Spleen (tissue), 11 donors: ENCODE data around the gene DDB1. TPM values are rescaled to one million over a fixed set of nuclear protein-coding genes. Genes with fewer than 3 reads are reported as not detected.
"Not testable (repeated sequence)": the region's sequence is repeated elsewhere in the genome, so short reads cannot be mapped to it uniquely, and the experiment has no call there.

Source experiments
- DNase-seq: peaks from one replicate; pipeline ENCODE4 v3.0.0-alpha.2; 2020
- H3K27ac ChIP-seq, 8 donors: fragments of 200-600 bp; sonication (generic) in 7 of 8; 1 replicate in 4 of 8; 2 replicates in 4 of 8; pipeline versions ENCODE4 v1.5.0 to v1.8.0; 2016 to 2021; ENCODE audit warnings: inconsistent platforms in 4 of 8, mild to moderate bottlenecking in 4 of 8, moderate library complexity in 1 of 8
- H3K27me3 ChIP-seq, 7 donors: fragments of 200-600 bp; sonication (generic) in 6 of 7; replicated peaks in 1 of 7; 1 replicate in 4 of 7; 2 replicates in 3 of 7; pipeline versions ENCODE4 v1.5.0 to v1.8.0; 2016 to 2021; ENCODE audit warnings: inconsistent platforms in 3 of 7, mild to moderate bottlenecking in 1 of 7
- H3K36me3 ChIP-seq, 6 donors: fragments of 200-600 bp; sonication (generic) in 5 of 6; 1 replicate in 4 of 6; 2 replicates in 2 of 6; pipeline versions ENCODE4 v1.5.0 to v1.8.0; 2016 to 2021; ENCODE audit warnings: inconsistent platforms in 2 of 6
- H3K4me1 ChIP-seq, 6 donors: fragments of 200-600 bp; sonication (generic) in 5 of 6; 1 replicate in 3 of 6; 2 replicates in 3 of 6; pipeline versions ENCODE4 v1.5.0 to v1.8.0; 2016 to 2021; ENCODE audit warnings: inconsistent platforms in 3 of 6
- H3K4me3 ChIP-seq, 8 donors: fragments of 200-600 bp; sonication (generic) in 7 of 8; 1 replicate in 4 of 8; 2 replicates in 4 of 8; pipeline versions ENCODE4 v1.5.0 to v1.8.0; 2016 to 2021; ENCODE audit warnings: inconsistent platforms in 4 of 8, mild to moderate bottlenecking in 4 of 8, moderate library complexity in 2 of 8
- H3K9me3 ChIP-seq, 8 donors: fragments of 200-600 bp; sonication (generic) in 7 of 8; 1 replicate in 4 of 8; 2 replicates in 4 of 8; pipeline versions ENCODE4 v1.5.0 to v1.8.0; 2016 to 2021; ENCODE audit warnings: inconsistent platforms in 4 of 8
- CTCF ChIP-seq, 11 experiments: fragments of 200-600 bp in 7 of 11; fragments of 450-650 bp in 4 of 11; sonication (generic) in 4 of 11; IDR thresholded peaks in 8 of 11; conservative IDR thresholded peaks in 3 of 11; 1 replicate in 7 of 11; 2 replicates in 4 of 11; pipeline versions ENCODE4 v1.4.0 to v1.8.0; 2016 to 2021; ENCODE audit warnings: antibody characterized with exemption in 11 of 11, inconsistent platforms in 4 of 11, mild to moderate bottlenecking in 1 of 11
- POLR2A ChIP-seq, 3 donors: fragments of 450-650 bp; IDR thresholded peaks; one replicate each; pipeline ENCODE4 v1.5.1; 2017; ENCODE audit warnings: antibody characterized with exemption in 3 of 3, mild to moderate bottlenecking in 1 of 3
- POLR2AphosphoS5 ChIP-seq, 3 donors: sonication (generic); formaldehyde crosslinking; IDR thresholded peaks; one replicate each; pipeline ENCODE4 v1.5.1; 2017; ENCODE audit warnings: antibody characterized with exemption in 3 of 3
- WGBS, 5 donors: extraction: QIAGEN DNeasy Blood & Tissue Kit in 3 of 5; methylation state at CpG; one replicate each; pipeline versions ENCODE4 v1.1.5 to v1.1.7; 2013 to 2018; 5-methylcytosine and 5-hydroxymethylcytosine counted together
- intact Hi-C: fragments of 100-400 bp; cut with DNase I; formaldehyde crosslinking; loops from one replicate; pipeline ENCODE4 v1.15.0; 2023; ENCODE audit warnings: low total_unique reads
- polyA plus RNA-seq, 3 donors: library from polyadenylated mRNA; stranded (reverse); fragments of 200-250 nt; gene quantifications; one replicate each; pipeline ENCODE4 v1.2.1, GENCODE V29; 2013
- total RNA-seq, 7 donors: library from RNA; depleted of rRNA in 3 of 7; stranded (reverse); fragments of >200 nt in 3 of 7; fragmentation: NEBNext Ultra II Directional in 4 of 7; extraction: Animal tissue kit (Norgen Biotek cat#: 25700) in 4 of 7; gene quantifications; one replicate each; pipeline versions ENCODE4 v1.1.0 to v1.2.1, GENCODE V29; 2016 to 2021
- donor health status: healthy with polysubstance abuse.
- donor health status: DM: no; HTN: no; CAD: no; lungs with moderate emphysema.
- donor health status: DM: no; HTN: no; CAD: no.
- donor health status: Bipolar disorder and iron deficiency.
- donor health status: healthy.
- donor health status: DM: no; HTN: no; CAD: no.
- donor health status: DM: yes; HTN: yes; CAD: no.

Gene DDB1
- total and polyA plus RNA-seq, 10 donors: 68.7 to 157 (median 133) TPM

GRCh38 chr11:61259363-61259762, 73.5 kb downstream of the DDB1 start:
- no peak for DNase-seq
- H3K9me3 ChIP-seq: no peaks in the 10 kb centered on the region
- H3K36me3 ChIP-seq: no peaks in the 10 kb centered on the region
- intact Hi-C loops: no loop called here
- TF ChIP-seq POLR2AphosphoS5 (IDR thresholded peaks at IDR 0.05): no peak
- no peak for TF ChIP-seq CTCF (IDR thresholded peaks at IDR 0.05 in 8 of 11, conservative IDR thresholded peaks at IDR 0.05 in 3 of 11)
- TF ChIP-seq POLR2A (IDR thresholded peaks at IDR 0.05): no peak
- H3K4me3 ChIP-seq: no peak overlapping the region
- no peak overlapping the region for H3K27ac ChIP-seq
- no peaks in the 10 kb centered on the region for H3K27me3 ChIP-seq
- H3K4me1 ChIP-seq: no peaks in the 10 kb centered on the region
- 90 to 98% (median 93%) methylated on average over 5 to 6 of the region's 6 CpGs for WGBS, 5 donors

- no peak overlapping the region for H3K4me3 ChIP-seq
- no peaks in the 10 kb centered on the region for H3K9me3 ChIP-seq
- TF ChIP-seq POLR2A (IDR thresholded peaks at IDR 0.05) (no peak), CTCF (IDR thresholded peaks at IDR 0.05 in 8 of 11, conservative IDR thresholded peaks at IDR 0.05 in 3 of 11) (no peak), POLR2AphosphoS5 (IDR thresholded peaks at IDR 0.05) (no peak)
- H3K36me3 ChIP-seq: no peaks in the 10 kb centered on the region
- H3K27ac ChIP-seq: no peak overlapping the region
- intact Hi-C loops: no loop called here
- 83 to 96% (median 88%) methylated on average over 8 to 9 of the region's 9 CpGs for WGBS, 5 donors
- H3K27me3 ChIP-seq: no peaks in the 10 kb centered on the region
- DNase-seq: no peak
- no peaks in the 10 kb centered on the region for H3K4me1 ChIP-seq
Observed at GRCh38 chr11:61258546-61258945, 74.4 kb downstream of the DDB1 start.

GRCh38 chr11:61256710-61257482, 76.0 kb downstream of the DDB1 start:
- Histone ChIP-seq H3K27me3 (no peaks in the 10 kb centered on the region), H3K4me3 (no peak overlapping the region), H3K36me3 (no peaks in the 10 kb centered on the region), H3K4me1 (no peaks in the 10 kb centered on the region), H3K27ac (no peak overlapping the region), H3K9me3 (no peaks in the 10 kb centered on the region)
- 80 to 91% (median 86%) methylated on average over 17 to 18 of the region's 18 CpGs for WGBS, 5 donors
- no peak for TF ChIP-seq CTCF (IDR thresholded peaks at IDR 0.05 in 8 of 11, conservative IDR thresholded peaks at IDR 0.05 in 3 of 11)
- no peak for TF ChIP-seq POLR2AphosphoS5 (IDR thresholded peaks at IDR 0.05)
- TF ChIP-seq POLR2A (IDR thresholded peaks at IDR 0.05): no peak
- DNase-seq: no peak
- intact Hi-C loops: no loop called here

- intact Hi-C loops: no loop called here
- 60 to 66% (median 61%) methylated on average over 12 of the region's 12 CpGs for WGBS, 5 donors
- H3K27ac ChIP-seq: no peak overlapping the region
- TF ChIP-seq POLR2A (IDR thresholded peaks at IDR 0.05): no peak
- no peak for TF ChIP-seq POLR2AphosphoS5 (IDR thresholded peaks at IDR 0.05)
- TF ChIP-seq CTCF (IDR thresholded peaks at IDR 0.05 in 8 of 11, conservative IDR thresholded peaks at IDR 0.05 in 3 of 11): peak; percentile 54 to 90 (median 82)
- no peaks in the 10 kb centered on the region for H3K36me3 ChIP-seq
- peak; percentile 83 for DNase-seq
- no peaks in the 10 kb centered on the region for H3K9me3 ChIP-seq
- no peak overlapping the region for H3K4me3 ChIP-seq
- no peaks in the 10 kb centered on the region for H3K27me3 ChIP-seq
- no peaks in the 10 kb centered on the region for H3K4me1 ChIP-seq
Observed at GRCh38 chr11:61254403-61255025, 78.4 kb downstream of the DDB1 start.

GRCh38 chr11:61252332-61252731, 80.6 kb downstream of the DDB1 start:
- 67 to 84% (median 73%) methylated on average over 1 of the region's 1 CpG for WGBS, 5 donors
- H3K36me3 ChIP-seq, H3K9me3 ChIP-seq, H3K27me3 ChIP-seq, H3K4me3 ChIP-seq, intact Hi-C loops, H3K4me1 ChIP-seq, DNase-seq, H3K27ac ChIP-seq: not testable (repeated sequence)

GRCh38 chr11:61250796-61251765, 81.8 kb downstream of the DDB1 start:
- WGBS, 5 donors: 70 to 88% (median 82%) methylated on average over 18 to 20 of the region's 20 CpGs
- DNase-seq, intact Hi-C loops, H3K27me3 ChIP-seq, H3K36me3 ChIP-seq, H3K4me1 ChIP-seq, H3K4me3 ChIP-seq, H3K9me3 ChIP-seq, H3K27ac ChIP-seq: not testable (repeated sequence)
